GM12801 (cell line): ENCODE data around the gene SUSD6.

Experiments
- TF ChIP-seq, protein P1 (sequence below): IDR thresholded peaks from one replicate; pipeline ENCODE4 v1.5.1; 2011; ENCODE audit warnings: control low read depth; ENCODE audit not compliant: insufficient read length; ENCODE audit errors: extremely low read depth

SUSD6 gene

GRCh38 chr14:69611172-69612013 is at the start of gene SUSD6:
SUSD6 (plus strand) TSS chr14:69611596; CDS start chr14:69658593, 46,997 bp downstream.
- TF ChIP-seq, protein P1, sequence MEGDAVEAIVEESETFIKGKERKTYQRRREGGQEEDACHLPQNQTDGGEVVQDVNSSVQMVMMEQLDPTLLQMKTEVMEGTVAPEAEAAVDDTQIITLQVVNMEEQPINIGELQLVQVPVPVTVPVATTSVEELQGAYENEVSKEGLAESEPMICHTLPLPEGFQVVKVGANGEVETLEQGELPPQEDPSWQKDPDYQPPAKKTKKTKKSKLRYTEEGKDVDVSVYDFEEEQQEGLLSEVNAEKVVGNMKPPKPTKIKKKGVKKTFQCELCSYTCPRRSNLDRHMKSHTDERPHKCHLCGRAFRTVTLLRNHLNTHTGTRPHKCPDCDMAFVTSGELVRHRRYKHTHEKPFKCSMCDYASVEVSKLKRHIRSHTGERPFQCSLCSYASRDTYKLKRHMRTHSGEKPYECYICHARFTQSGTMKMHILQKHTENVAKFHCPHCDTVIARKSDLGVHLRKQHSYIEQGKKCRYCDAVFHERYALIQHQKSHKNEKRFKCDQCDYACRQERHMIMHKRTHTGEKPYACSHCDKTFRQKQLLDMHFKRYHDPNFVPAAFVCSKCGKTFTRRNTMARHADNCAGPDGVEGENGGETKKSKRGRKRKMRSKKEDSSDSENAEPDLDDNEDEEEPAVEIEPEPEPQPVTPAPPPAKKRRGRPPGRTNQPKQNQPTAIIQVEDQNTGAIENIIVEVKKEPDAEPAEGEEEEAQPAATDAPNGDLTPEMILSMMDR, result no peak

GRCh38 chr14:69561893-69562292 is 49.5 kb upstream of the SUSD6 start:
- TF ChIP-seq, protein P1, result no peak

DNA sequence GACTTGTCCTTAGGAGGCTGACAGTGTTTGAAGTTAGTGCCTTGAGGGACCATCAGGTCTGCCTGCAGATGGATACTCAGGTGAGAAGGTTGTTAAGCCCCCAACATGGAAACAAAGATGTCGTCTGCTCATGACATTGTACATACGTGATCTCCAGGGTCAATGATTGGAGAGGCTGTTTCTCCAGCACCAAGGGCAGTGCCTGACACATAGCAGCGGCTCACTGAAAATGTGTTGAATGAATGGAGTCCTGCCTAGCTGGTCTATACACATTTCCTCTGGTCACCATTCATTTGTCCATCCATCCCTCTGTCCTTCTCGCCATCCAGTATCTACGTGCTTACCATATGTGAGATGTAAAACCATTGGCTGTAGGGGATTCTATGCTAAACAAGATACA is 43.8 kb upstream of the SUSD6 start:
- TF ChIP-seq, protein P1, result no peak

DNA sequence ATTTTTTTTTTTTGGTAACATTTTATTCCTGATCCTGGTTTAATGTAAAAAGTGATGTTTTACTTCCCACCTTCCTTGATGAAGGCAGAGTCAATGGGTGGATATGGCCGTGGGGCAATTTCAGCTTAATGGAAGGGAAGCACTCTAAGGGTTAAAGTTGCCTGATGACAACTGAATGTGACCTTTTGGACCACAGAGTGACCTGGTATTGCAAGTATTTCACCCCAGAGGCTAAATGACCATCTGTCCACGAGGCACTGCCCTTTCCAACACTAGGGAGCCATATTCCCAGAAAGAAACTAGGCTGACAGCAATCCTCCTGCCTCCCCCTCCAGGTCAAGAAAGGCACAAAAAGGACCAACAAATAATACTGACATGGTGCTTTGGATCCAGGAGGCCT is 41.5 kb upstream of the SUSD6 start:
- TF ChIP-seq, protein P1, result no peak

- TF ChIP-seq, protein P1, result no peak
Measured at GRCh38 chr14:69570836-69571330, 40.5 kb upstream of the SUSD6 start.

DNA sequence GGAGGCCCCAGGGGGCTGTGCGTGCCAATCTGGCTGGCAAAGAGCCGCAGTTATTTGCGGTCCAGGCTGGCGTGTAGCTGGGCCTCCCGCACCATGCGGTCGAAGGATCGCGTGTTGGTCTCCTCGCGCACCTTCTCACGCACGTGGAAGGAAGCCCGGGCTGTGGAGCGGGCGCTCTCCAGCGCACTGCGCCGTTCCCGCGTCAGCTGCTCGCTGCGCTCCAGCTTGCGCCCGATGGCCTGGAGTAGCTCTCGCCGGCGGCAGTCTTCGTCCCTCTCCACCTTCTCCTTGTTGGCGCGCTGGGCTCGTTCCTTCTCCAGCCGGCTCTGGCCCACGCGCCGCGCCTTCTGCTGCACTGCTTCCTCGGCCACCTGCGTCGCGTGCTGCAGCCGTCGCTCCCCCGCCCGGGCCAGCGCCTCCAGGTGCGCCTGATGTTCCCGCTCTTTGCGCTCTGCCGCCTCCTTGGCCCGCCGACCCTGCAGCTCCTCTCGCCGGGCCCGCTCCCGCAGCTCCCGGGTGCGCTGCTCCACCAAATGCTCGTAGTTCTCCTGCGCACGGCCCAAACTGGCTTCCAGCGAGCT is 39.9 kb upstream of the SUSD6 start:
- TF ChIP-seq, protein P1, result no peak

DNA sequence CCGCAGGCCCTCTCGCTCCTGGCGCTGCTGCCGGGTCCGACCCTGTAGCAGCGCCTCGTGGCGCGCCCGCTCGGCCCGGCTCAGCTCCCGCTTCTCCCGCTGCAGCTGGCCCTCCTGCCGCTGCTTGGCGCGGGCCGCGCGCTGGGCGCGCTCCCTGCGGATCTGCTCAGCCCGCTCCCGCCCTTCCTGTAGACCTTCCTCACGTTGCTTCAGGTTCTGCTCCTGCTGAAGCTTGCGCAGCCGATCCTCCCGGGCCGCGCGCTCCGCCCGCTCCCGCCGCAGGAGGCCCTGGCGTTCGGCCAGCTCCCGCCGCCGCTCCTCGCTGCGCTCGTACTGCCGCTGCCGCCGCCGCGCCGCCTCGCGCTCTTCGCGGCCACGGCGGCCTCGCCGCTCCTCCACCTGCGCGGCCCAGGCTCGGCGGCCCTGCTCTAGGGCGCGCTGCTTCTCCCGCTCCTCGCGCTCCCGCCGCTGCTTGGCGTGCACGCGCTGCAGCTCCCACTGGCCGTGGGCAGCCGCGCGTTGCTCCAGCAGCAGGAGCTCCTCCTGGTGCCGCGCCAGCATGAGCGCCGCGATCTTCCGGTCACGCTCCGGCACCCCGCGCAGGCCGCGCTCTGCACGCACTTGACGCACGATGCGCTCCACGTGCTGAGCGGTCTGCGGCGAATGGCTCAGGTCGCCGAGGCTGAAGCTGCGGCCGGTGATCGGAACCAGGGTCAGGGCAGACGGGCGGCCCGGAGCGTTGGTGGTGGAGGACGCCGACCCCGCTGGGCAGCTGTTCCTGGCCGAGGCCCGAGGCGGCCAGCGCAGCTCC is 39.2 kb upstream of the SUSD6 start:
- TF ChIP-seq, protein P1, result no peak
